GM20431 (cell line): ENCODE data around the gene CCDC60.

Source experiments
- in situ Hi-C: fragments of 300-500 bp; cut with MseI, MboI; formaldehyde crosslinking; loops from one replicate; pipeline ENCODE4 v1.15.0; 2020; ENCODE audit warnings: low sequenced_read_pairs; ENCODE audit not compliant: unreplicated experiment

Gene CCDC60

GRCh38 chr12:119486599-119487154, 152.1 kb downstream of the CCDC60 start:
- in situ Hi-C loops, result no loop called here

GRCh38 chr12:119491814-119492213, 157.3 kb downstream of the CCDC60 start:
- in situ Hi-C loops, result no loop called here

- in situ Hi-C loops, result no loop called here
These were observed 165.7 kb downstream of the CCDC60 start for GRCh38 chr12:119500209-119500608.

GRCh38 chr12:119501052-119501451, 166.5 kb downstream of the CCDC60 start:
- in situ Hi-C loops, result no loop called here

- in situ Hi-C loops, result no loop called here
These were observed 170.5 kb downstream of the CCDC60 start for GRCh38 chr12:119505001-119505400.

- in situ Hi-C loops, result no loop called here
These were observed 178.4 kb downstream of the CCDC60 start for GRCh38 chr12:119512772-119513497.

- in situ Hi-C loops, result no loop called here
These were observed 193.7 kb downstream of the CCDC60 start for GRCh38 chr12:119528241-119528640.

GRCh38 chr12:119540476-119540875, 205.9 kb downstream of the CCDC60 start:
- in situ Hi-C loops, result no loop called here

- in situ Hi-C loops, result no loop called here
These were observed 210.5 kb downstream of the CCDC60 start for GRCh38 chr12:119544765-119545625.

- in situ Hi-C loops, result no loop called here
These were observed 211.8 kb downstream of the CCDC60 start for GRCh38 chr12:119546340-119546739.

GRCh38 chr12:119547001-119547400, 212.5 kb downstream of the CCDC60 start:
- in situ Hi-C loops, result no loop called here

- in situ Hi-C loops, result no loop called here
These were observed 222.3 kb downstream of the CCDC60 start for GRCh38 chr12:119556854-119557253.

GRCh38 chr12:119565404-119565803, 230.9 kb downstream of the CCDC60 start:
- in situ Hi-C loops, result no loop called here

- in situ Hi-C loops, result no loop called here
These were observed 236.2 kb downstream of the CCDC60 start for GRCh38 chr12:119570771-119571170.

- in situ Hi-C loops, result no loop called here
These were observed 238.6 kb downstream of the CCDC60 start for GRCh38 chr12:119573086-119573485.

GRCh38 chr12:119574255-119574654, 239.7 kb downstream of the CCDC60 start:
- in situ Hi-C loops, result no loop called here

GRCh38 chr12:119576118-119576810, 241.7 kb downstream of the CCDC60 start:
- in situ Hi-C loops, result no loop called here

- in situ Hi-C loops, result no loop called here
These were observed 242.4 kb downstream of the CCDC60 start for GRCh38 chr12:119576915-119577314.

- in situ Hi-C loops, result no loop called here
These were observed 243.6 kb downstream of the CCDC60 start for GRCh38 chr12:119578112-119578511.

GRCh38 chr12:119589097-119589496, 254.6 kb downstream of the CCDC60 start:
- in situ Hi-C loops, result no loop called here
